NCI-H524 treated with DMSO at 0.1 percent for 48 hours (cell line): ENCODE results near the gene VKORC1.
"Not testable (repeated sequence)": the region's sequence is repeated elsewhere in the genome, so short reads cannot be mapped to it uniquely, and the experiment has no call there.

ENCODE experiments used
- DNase-seq: peaks from one replicate; lab custom pipeline; 2025; lab: John Stamatoyannopoulos, UW

The VKORC1 gene

DNA sequence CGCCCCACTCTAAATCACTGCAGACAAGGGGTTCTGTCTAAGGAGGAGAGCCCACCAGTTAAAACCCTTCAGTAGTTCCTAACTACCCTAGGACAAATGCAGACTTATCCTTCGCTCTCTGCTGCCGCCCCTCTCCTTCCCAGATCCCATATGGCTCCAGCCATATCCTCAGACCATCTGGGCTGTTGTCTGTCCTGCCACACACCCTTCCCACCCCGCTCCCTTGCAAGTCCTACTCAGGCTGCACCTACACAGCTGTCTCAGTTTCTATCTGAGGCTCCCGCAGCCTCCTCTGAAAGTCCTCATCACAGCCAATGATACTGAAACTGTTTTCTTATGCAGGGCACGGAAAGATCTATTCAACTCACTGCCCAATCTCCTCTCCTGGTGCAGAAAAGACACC lies 12.9 kb upstream of the VKORC1 start:
- DNase-seq: peak; percentile 75

DNA sequence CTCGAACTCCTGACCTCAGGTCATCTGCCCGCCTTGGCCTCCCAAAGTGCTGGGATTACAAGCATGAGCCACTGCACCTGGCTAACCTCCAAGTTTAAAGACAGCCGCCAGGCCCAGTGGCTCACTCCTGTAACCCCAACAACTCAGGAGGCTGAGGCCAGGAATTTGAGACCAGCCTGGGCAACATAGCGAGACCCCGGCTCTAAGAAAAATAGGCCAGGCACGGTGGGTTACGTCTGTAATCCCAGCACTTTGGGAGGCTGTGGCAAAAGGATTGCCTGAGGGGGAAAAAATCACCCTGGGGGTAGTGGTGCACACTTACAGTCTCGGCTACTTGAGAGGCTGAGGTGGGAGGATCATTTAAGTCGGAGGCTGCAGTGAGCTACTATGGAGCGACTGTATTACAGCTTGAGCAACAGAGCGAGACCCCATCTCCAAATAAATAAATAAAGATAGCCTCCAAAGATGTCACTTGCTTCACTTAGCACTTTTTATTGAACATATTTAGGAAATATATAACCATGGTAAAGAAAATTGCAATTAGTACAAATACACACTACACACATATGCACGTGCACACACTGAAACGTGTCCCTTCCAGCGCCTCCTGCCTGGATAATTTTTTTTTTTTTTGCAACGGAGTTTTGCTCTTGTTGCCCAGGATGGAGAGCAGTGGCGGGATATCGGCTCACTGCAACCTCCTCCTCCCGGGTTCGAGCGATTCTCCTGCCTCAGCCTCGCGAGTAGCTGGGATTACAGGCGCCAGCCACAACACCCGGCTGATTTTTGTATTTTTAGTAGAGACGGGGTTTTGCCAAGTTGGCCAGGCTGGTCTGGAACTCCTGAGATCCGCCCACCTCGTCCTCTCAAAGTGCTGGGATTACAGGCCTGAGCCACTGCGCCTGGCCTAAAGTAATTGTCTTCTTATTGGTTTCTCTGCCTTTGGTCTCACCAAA lies 12.2 kb upstream of the VKORC1 start:
- no peak for DNase-seq

DNA sequence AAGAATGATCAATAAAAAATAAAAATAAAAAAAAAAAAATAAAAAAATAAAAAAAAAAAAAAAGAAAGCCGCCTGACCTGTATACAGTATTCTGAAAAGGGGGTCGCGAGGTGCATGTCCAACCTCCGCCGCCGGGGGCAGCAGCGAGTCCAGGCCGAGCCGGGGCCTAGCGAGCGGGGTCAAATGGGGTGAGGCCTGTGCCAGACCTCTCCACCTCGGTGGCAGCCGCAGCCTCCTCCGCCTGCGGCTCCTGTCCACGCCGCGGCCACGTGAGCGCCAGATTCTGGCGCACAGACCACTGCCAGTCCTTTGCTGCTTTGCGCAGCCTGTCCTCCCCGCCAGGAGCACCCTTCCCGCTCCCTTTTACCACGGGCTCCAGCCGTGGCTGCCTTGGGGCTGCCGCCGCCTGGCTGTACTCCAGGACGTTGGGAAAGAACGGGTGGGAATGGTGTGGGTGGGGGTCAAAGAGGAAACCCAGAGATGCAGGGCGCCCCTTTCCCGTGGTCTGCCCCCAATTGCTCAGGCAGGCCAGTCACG lies 11.1 kb upstream of the VKORC1 start:
- DNase-seq: no peak

DNA sequence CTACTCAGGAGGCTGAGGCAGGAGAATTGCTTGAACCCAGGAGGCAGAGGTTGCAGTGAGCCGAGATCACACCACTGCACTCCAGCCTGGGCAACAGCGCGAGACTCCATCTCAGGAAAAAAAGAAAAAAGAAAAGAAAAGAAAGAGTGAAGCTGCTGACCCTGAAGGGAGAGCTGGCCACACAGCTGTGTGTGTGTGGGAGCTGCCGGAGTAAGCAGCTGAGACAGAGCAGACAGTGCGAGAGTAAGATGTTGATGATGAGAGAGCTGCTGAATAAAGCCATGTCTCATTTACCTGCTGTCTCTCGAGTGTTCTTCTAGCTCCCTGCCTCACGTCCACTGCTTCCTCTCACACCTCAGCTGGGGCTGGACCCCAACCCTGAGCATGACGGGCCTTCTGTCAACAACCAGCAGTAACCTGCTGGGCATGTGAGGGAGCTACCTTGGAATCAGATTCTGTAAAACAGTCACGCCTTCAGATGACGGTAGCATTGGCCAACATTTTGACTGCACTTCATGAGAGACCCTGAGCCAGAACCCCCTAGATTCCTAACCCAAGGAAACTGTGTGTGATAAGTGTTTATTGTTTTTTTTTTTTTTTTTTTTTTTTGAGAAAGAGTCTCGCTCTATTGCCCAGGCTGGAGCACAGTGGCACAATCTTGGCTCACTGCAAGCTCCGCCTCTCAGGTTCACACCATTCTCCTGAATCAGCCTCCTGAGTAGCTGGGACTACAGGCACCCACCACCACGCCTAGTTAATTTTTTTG lies 6.5 kb upstream of the VKORC1 start:
- not testable (repeated sequence) for DNase-seq

DNA sequence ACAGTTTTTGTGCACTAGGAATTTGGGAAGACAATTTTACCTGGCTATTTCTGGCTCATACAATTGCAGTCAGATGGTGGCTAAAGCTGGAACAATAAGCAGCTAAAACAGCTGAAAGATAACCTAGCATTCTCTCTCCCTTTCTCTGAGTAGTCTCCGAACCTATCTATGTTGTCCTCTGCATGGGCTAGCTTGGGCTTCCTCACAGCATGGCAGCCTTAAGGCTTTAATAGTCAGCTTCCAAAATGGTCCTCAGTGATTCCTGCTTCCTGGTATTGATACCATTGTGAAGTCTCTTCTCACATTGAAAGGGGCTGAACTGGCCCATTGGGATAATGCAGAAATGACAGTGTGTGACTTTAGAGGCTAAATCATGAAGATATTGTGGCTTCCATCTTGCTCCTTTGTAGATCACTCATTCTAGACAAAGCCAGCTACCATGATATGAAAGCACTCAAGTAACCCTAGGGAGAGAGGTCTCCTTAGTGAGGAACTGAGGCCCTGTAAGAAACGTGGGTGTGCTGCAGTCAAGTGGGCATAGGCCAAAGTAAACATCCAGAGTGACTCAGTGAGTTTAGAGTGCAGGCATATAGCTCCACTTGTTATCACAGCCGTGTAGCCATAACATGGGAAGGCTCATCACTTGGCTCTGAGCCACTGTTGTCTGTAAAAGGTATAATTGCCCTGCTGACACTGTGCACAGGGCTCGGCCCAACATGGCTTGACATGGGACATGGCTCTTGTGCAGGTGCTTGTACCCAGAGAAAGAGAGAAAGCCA lies 5.5 kb upstream of the VKORC1 start:
- no peak for DNase-seq

DNA sequence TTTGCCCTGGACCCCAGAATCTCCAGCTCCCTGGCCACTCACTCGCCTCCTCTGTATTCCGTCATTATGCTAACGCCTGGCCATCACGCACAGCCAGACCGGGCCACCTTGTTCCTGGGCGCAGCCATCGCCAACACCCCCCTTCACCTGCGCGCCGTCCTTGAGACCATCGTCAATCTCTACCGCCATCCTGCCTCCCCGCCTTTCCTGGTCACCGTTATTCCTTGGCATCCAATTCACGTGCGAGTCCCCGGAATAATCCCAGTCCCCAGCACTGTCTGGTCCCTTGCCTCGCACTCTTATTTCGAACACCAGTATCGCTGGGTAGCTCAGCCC lies 541 bp downstream of the VKORC1 start:
- DNase-seq: no peak

DNA sequence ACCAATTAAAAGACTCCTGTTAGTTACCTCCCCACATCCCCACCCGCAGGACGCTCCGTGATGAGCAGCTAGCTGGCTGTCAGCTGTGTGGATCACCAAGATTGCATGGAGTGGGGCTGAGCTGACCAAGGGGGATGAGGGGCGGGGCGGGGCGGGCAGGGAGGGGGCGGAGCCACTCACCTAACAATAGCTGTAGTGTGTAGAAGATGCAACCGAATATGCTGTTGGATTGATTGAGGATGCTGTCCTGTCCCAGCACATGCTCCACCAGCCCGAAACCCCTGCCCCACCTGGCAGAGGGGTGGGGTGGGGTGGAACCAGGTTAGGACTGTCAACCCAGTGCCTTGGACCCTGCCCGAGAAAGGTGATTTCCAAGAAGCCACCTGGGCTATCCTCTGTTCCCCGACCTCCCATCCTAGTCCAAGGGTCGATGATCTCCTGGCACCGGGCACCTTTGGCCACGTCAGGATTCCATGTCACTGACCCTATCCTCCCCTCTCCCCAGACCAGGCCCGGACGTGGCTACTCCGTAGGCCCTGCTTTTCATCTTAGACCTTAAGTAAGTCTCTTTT lies 1.4 kb downstream of the VKORC1 start:
- no peak for DNase-seq

DNA sequence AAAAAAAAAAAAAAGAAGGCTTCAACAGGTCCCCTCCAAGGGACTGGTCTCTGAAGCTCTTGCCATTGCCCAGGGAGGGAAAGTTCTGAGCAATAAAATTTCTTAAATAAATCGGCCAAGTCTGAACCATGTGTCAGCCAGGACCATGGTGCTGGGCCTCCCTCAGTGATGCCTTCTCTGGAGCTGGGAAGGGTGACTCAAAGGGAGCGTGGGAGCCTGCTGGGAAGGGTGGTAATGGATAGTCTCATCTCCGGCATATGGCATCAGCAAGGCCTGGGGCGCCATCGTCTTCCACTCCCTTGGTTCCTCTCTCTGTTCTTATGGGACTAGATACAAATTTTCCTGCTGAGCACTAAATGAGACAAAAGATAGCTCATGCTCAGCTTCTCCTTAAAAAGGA lies 2.3 kb downstream of the VKORC1 start:
- no peak for DNase-seq

DNA sequence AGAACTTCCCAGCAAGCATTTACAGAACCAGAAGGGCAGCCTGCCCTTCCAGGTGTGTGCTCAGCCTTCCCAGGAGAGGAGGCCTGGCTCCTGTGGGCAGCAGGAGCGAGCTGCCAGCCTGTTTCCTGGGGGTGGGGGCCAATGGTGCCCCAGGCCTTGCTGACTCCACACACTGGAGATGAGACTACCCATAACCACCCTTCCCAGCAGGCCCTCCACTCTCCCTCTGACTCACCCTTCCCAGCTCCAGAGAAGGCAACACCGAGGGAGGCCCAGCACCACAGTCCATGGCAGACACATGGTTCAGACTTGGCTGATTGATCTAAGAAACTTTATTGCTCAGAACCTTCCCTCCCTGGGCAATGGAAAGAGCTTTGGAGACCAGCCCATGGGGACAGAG lies 4.1 kb downstream of the VKORC1 start:
- DNase-seq: no peak

DNA sequence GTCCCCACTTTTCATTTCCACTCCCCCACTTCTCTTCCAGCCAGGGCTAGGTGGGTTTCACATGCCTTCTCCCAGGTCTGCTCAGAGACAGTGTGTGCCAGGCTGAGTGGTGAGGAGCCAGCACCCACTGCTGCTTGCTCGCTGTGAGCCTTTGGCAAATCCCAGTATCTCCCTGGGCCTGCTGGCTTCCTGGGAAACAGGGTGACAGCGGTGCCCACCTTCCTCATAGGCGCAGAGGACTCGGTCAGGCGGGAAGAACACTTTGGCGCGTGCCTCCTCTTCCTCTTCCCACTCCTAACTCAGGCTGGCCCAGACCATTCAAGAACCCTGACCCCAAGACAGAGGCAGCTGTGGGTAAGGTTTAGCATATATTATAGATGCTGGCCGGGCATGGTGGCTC lies 5.4 kb downstream of the VKORC1 start:
- DNase-seq: no peak

DNA sequence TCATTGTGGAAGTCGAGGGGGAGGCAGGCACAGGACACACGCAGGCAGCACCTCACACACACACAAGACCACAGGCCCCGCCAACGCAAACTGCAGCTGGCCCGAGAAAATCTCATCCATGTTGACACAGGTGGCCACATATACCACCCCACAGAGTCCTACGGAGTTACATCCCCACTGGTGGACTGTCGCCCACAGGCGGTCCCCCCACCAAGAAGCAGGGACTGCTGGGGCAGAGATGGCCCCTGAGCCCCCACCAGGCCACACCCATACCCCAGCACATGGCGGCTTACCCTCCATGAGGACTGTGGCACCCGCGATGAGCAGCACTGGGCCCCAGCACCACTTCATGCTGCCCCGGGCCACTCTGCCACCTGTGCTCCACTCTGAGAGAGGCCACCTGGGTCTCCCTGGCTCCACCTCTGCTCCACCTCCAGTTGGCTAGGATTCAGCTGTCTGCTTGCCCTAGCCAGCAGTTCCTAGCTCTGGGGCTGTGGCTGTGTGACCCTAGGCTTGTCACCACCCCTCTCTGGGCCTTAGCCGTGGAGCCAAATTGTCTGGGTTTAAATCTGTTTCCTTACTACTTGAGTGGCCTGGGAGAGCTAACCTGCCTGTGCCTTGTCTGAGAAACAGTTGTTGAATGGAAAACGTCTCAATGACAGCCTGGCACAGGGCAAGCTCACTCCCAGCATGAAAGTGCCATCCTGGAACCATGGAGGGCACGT lies 6.0 kb downstream of the VKORC1 start, which contains the start of gene PRSS53:
Gene PRSS53, minus strand, starts transcription at position 485 of the 725 bp plus-strand sequence. Its CDS starts 134 bp downstream, at position 351.
- DNase-seq: no peak

DNA sequence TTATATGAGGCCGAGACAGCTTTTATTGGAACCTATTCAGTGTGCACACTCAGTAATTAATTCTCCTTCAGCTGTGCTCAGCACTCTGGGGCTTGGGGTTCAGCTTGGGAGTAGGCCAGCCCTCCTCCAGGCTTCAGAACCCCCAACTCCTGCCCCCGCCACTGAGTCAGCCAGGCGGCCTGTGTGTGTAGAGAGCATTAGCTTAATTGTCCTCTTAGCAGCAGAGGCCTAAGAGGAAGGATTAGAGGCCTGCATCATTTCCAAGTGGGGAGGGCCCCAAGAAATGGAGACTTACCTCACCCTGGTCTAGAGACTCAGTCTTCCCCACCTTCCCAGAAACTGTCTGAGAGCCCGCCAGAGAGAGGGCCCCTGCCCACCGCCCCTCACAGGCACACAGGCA lies 6.6 kb downstream of the VKORC1 start:
- no peak for DNase-seq

DNA sequence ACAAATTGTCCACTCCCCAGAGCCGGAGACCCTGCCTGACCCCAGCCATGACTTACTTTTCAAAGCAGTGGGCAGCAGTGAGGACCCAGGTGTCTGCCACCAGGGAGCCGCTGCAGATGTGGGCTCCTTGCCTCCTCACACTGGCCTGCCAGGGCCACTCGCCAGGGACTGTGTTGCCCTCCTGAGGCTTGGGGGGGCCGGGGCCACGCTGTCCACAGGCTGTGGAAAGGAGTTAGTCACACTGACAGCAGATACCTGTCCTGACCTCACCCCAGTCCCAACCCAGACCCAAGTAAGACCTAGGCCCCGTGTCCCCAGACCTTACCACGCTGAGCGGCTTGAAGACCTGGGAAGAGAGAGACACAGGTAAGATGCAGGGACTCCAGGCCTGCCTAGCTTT lies 7.1 kb downstream of the VKORC1 start:
- DNase-seq: no peak

DNA sequence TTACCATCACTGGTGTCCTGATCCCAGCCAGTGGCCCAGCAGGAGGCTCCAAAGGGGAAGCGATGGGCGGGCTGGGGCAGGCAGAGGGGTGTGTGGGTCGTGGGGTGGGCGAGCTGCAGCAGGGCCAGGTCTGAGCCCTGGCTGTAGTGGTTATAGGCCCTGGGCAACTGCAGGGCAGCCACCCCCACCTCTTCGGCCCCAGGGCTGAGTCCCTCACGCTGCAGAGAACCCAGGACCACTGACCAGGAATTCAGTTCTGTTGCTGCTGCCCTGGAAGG lies 8.0 kb downstream of the VKORC1 start:
- no peak for DNase-seq

DNA sequence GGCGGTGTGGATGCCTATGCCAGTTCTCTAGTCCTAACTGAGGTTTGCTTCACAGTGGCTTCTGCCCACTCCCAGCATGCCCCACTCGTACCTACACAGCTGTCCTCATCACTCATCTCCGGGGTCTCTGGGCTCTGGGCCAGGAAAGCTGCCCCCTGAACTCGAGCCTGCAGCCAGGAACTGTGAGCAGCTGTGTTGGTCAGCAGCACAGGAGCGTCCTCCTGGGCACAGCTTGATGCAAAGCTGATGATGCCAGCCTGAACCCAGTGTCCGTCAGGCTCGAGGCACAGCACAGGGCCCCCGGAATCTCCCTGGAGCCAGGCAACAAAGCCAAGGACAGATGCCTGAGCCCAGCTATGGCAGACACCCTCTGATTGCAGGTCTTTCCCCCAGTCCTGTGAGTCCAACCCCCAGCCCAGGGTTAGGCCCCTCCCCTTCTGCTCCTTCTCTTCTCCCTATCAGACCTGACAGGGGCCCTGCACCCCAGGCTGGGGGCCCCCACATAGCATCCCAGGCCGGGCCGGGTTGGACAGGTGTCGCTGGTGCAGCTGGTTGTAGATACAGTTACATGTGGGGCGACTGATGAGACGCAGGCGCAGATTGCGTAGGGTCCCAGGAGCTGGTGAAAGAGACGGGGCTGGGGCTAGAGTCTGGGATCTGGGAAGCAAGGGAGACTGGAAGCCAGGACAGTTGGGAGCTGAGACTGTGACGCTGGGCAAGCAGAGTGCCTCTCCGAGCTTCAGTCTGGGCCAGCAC lies 8.5 kb downstream of the VKORC1 start:
- no peak for DNase-seq

DNA sequence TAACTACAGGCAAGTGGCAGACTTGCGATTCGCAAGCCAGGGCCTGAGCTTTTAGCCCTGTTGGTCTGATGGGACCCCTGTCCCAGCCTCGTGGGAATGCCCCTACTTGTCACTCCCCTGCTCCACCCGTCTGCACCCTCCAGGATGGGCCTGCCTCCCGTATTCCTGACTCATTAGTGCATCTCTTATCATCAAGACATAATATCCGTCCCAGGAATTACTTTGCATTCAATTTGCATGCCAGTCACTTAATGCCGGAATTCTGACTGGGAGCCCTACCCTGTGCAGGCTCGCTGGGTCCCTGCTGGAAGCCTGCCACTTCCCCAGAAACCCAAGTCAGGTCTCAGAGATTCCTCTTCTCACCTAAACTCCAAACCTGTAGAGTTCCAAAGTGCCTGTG lies 9.2 kb downstream of the VKORC1 start:
- no peak for DNase-seq

DNA sequence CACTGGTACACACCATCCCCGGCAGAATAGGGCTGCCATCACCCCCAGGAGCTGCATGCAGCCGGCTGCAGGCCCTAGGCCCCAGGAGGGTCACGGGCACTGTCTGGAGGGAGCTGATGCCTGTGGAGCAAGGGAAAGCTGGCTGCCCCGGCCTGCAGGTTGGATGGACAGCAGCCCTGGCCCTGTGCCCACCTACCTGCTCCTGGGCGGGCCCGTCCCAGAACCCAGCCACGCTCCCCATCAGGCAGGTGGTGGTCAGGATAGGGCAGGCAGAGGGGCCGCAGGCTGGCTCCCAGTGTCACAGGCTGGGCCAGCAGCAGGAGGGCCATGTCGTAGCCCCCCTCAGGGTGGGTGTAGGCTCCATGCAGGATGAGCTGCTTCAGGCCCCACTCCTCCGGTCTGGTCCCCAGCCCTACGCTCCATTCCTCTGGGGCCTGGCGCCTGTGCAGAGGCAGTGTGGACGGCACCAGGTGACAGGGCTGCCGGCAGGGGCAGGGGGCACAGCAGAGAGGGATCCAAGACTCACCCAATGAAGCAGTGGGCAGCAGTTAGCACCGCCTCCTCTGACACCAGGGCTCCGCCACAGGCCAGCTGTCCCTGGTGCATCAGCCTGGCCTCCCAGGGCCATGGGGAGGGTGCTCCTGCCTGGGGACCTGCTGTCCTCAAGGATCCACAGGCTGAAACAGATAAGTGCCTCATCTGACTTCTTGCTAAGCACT lies 9.9 kb downstream of the VKORC1 start:
- no peak for DNase-seq

DNA sequence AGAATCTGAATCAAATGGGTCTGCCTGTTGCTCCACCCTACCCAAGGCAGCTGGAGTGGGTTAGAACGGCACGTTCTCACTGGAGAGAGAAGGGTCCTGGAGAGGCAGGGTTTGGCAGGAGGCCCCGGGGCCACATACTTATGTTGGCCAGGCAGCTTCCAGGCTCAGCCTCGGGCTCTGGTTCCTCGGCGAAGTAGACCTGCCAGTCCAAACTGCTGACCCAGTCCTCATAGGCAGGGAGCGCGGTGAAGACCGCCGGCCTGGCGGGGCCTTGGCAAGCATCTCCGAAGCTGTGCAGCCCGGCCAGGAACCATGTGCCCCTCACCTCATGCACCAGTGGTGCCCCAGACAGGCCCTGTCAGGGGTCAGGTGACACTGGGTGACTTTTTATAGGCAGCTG lies 10.6 kb downstream of the VKORC1 start:
- no peak for DNase-seq

DNA sequence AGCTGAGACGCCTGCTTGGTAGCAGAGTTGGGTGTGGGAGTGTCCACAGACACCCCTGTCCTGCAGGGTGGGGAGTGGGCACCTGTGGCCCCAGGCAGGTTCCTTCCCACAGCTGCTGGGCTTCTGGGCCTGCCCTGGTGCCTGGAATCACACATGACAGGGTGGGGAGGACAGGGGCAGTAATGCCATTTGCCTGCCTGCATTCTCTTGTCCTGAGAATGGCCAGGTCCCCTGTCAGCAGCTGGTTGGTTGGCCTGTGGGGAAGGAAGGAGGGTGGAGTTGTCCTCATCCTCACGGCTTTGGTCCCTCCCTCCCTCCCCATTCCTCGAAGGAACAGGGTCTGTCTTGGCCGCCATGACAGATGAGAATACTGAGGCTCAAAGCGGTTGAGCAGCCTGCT lies 11.0 kb downstream of the VKORC1 start:
- no peak for DNase-seq

DNA sequence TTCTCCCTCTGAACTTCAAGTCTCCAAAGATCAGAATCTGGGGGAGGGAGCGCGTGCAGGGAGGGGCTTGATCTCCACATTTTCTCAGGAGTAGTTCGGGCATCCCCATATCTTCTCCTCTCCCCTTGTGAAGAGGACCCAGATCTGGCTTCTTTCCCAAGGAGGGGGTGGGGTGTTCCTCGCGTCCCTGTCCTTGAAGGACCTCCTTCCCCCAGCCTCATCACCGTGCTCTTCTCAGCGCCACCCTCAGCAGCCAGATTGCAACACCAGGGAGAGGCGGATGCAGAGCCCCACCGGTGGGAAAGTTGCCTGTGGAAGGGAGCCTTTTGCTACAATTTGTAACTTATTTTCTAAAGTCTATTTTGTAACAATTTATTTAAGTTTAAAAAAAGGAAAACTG lies 11.5 kb downstream of the VKORC1 start:
- no peak for DNase-seq
